Keratinocyte (primary cell): ENCODE results near the gene NLRP3. TPM values are rescaled to one million over a fixed set of nuclear protein-coding genes. Genes with fewer than 3 reads are reported as not detected.

Source experiments
- DNase-seq: peaks from one replicate; pipeline ENCODE4 v3.0.0-alpha.2; 2011; ENCODE audit warnings: low read depth, missing footprints, low spot score
- FAIRE-seq: peaks from 2 replicates; lab custom pipeline; 2011; peaks lifted over from hg19 to GRCh38; lab: Jason Lieb, UNC
- H2AFZ ChIP-seq: 2 replicates; pipeline ENCODE4 v1.6.0; 2012; ENCODE audit warnings: low read length, control low read depth, inconsistent platforms; ENCODE audit not compliant: control insufficient read depth
- H3K27ac ChIP-seq: 2 replicates; pipeline ENCODE4 v1.5.1; 2011; ENCODE audit warnings: low read length; ENCODE audit not compliant: control insufficient read depth, insufficient read depth
- H3K27me3 ChIP-seq: 3 replicates; pipeline ENCODE4 v1.6.0; 2011; ENCODE audit warnings: low read length; ENCODE audit not compliant: control insufficient read depth, insufficient read depth; ENCODE audit errors: extremely low read depth
- H3K36me3 ChIP-seq, 2 experiments: 2 replicates in 1 of 2; 3 replicates in 1 of 2; pipeline ENCODE4 v1.5.1; 2011; ENCODE audit warnings: low read length in 2 of 2, mild to moderate bottlenecking in 1 of 2; ENCODE audit not compliant: control insufficient read depth in 2 of 2, insufficient read depth in 2 of 2; ENCODE audit errors: extremely low read depth in 1 of 2
- H3K4me1 ChIP-seq: 3 replicates; pipeline ENCODE4 v1.5.1; 2011; ENCODE audit warnings: low read length; ENCODE audit not compliant: control insufficient read depth, insufficient read depth; ENCODE audit errors: extremely low read depth
- H3K4me2 ChIP-seq: 3 replicates; pipeline ENCODE4 v1.6.0; 2011; ENCODE audit warnings: low read depth, low read length; ENCODE audit not compliant: control insufficient read depth, insufficient read depth; ENCODE audit errors: extremely low read depth
- H3K4me3 ChIP-seq, 3 experiments: fragments of 200-600 bp in 1 of 3; sonication (generic) in 1 of 3; 2 replicates in 2 of 3; 3 replicates in 1 of 3; pipeline ENCODE4 v1.5.1; 2011 to 2016; ENCODE audit warnings: low read length in 3 of 3, mild to moderate bottlenecking in 3 of 3, control low read depth in 2 of 3, inconsistent platforms in 1 of 3, low read depth in 1 of 3, mixed read lengths in 1 of 3, mixed run types in 1 of 3, moderate library complexity in 1 of 3; ENCODE audit not compliant: control insufficient read depth in 2 of 3, insufficient read depth in 2 of 3; ENCODE audit errors: extremely low read depth in 1 of 3
- H3K79me2 ChIP-seq: 2 replicates; pipeline ENCODE4 v1.6.0; 2012; ENCODE audit warnings: low read length; ENCODE audit not compliant: control insufficient read depth, insufficient read depth
- H3K9ac ChIP-seq: 3 replicates; pipeline ENCODE4 v1.6.0; 2011; ENCODE audit warnings: low read length; ENCODE audit not compliant: control insufficient read depth, insufficient read depth; ENCODE audit errors: extremely low read depth
- H3K9me1 ChIP-seq: 3 replicates; pipeline ENCODE4 v1.6.0; 2011; ENCODE audit warnings: low read length; ENCODE audit not compliant: control insufficient read depth, insufficient read depth; ENCODE audit errors: extremely low read depth
- H3K9me3 ChIP-seq: 2 replicates; pipeline ENCODE4 v1.5.1; 2012; ENCODE audit warnings: low read depth, low read length; ENCODE audit not compliant: control insufficient read depth
- H4K20me1 ChIP-seq: 3 replicates; pipeline ENCODE4 v1.6.0; 2011; ENCODE audit warnings: low read length; ENCODE audit not compliant: control insufficient read depth, insufficient read depth; ENCODE audit errors: extremely low read depth
- EZH2 ChIP-seq: IDR thresholded peaks from one replicate; pipeline ENCODE4 v1.6.1; 2012; ENCODE audit warnings: inconsistent platforms, mild to moderate bottlenecking, low read length, moderate library complexity
- dilution Hi-C: fragments of 300-500 bp; cut with MboI; formaldehyde crosslinking; loops from one replicate; pipeline ENCODE4 v1.7.0; 2020; ENCODE audit warnings: low sequenced_read_pairs; ENCODE audit not compliant: extremely low pct_ligation_motif_present
- polyA plus RNA-seq, 5 experiments: library from polyadenylated mRNA; depleted of rRNA in 3 of 5; stranded (reverse) in 3 of 5; stranded (forward) in 1 of 5; unstranded in 1 of 5; fragments of >200 nt; gene quantifications; 1 replicate in 1 of 5; 2 replicates in 3 of 5; 3 replicates in 1 of 5; pipeline versions ENCODE4 v1.2.1 to v1.2.3, GENCODE V29; 2011 to 2012; ENCODE audit warnings: missing spikeins in 2 of 5, low read depth in 1 of 5, low replicate concordance in 1 of 5
- TF ChIP-seq, protein P1 (sequence below), 3 experiments: IDR thresholded peaks in 1 of 3; conservative IDR thresholded peaks in 1 of 3; optimal IDR thresholded peaks in 1 of 3; 2 replicates in 2 of 3; 3 replicates in 1 of 3; pipeline versions ENCODE3 to v1.5.1; 2011; ENCODE audit warnings: low read length in 3 of 3, mild to moderate bottlenecking in 3 of 3, moderate library complexity in 2 of 3, control low read depth in 1 of 3, inconsistent platforms in 1 of 3; ENCODE audit not compliant: insufficient read depth in 2 of 3; ENCODE audit errors: extremely low read depth in 1 of 3

The NLRP3 gene
- polyA plus RNA-seq, 1 donor (not counting 4 experiments of a cell fraction or from before 2014, with no cell fraction given) = 0.03 TPM

DNA sequence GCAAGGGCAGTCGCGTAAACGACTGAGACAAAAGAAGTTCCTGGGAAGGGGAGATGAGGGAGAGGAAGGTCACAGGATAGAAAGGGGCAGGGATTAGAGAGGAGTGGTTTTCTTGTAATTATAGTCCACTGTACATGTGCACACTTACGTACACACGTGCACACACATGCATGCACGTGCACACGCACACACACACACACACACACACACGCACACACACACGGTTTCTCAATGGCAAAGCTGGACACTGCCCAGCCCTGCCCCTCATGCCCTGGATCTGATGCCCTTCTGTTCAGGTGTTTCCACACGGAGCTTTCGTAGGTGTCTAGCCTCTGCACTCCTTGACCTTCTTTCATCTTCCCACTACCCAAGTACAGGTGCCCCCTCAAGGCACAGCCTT, 38.0 kb downstream of the NLRP3 start:
- no peaks in the 10 kb centered on the region for H4K20me1 ChIP-seq
- H2AFZ ChIP-seq = no peak overlapping the region
- no peak for DNase-seq
- H3K4me1 ChIP-seq = no peaks in the 10 kb centered on the region
- H3K4me2 ChIP-seq = no peak overlapping the region
- dilution Hi-C loops = no loop called here
- no peaks in the 10 kb centered on the region for H3K79me2 ChIP-seq
- H3K9ac ChIP-seq = no peak overlapping the region
- TF ChIP-seq, protein P1, sequence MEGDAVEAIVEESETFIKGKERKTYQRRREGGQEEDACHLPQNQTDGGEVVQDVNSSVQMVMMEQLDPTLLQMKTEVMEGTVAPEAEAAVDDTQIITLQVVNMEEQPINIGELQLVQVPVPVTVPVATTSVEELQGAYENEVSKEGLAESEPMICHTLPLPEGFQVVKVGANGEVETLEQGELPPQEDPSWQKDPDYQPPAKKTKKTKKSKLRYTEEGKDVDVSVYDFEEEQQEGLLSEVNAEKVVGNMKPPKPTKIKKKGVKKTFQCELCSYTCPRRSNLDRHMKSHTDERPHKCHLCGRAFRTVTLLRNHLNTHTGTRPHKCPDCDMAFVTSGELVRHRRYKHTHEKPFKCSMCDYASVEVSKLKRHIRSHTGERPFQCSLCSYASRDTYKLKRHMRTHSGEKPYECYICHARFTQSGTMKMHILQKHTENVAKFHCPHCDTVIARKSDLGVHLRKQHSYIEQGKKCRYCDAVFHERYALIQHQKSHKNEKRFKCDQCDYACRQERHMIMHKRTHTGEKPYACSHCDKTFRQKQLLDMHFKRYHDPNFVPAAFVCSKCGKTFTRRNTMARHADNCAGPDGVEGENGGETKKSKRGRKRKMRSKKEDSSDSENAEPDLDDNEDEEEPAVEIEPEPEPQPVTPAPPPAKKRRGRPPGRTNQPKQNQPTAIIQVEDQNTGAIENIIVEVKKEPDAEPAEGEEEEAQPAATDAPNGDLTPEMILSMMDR (optimal IDR thresholded peaks at IDR 0.05 in 1 of 3, IDR thresholded peaks at IDR 0.05 in 1 of 3, conservative IDR thresholded peaks at IDR 0.05 in 1 of 3; ENCODE audit: extremely low read depth in 1 of 3, insufficient read depth in 2 of 3, low read length in 3 of 3) = no peak
- TF ChIP-seq EZH2 = no peak
- H3K36me3 ChIP-seq = no peaks in the 10 kb centered on the region
- H3K27me3 ChIP-seq = no peaks in the 10 kb centered on the region
- FAIRE-seq = no peak
- H3K4me3 ChIP-seq = no peak overlapping the region
- H3K9me3 ChIP-seq = peaks cover 9% of the 10 kb centered on the region
- no peaks in the 10 kb centered on the region for H3K9me1 ChIP-seq
- H3K27ac ChIP-seq = no peak overlapping the region

DNA sequence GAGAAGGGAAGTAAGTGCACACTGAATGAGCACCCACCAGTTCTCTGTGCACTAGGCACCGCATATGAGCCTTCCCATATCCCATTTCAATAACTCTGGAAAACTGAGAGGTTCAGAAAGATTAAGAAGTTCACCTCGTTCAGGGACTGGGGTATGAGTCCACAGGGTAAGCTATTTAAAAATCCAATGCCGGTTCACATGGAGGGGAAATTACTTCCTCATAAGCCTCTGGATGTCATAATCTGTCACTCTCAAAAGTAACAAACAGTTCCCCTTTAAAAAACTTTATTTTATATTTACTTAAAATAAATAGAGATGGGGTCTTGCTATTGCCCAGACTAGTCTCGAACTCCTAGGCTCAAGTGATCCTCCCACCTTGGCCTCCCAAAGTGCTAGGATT, 40.0 kb downstream of the NLRP3 start:
- no peaks in the 10 kb centered on the region for H3K9me1 ChIP-seq
- H3K4me3 ChIP-seq = no peak overlapping the region
- no peak overlapping the region for H2AFZ ChIP-seq
- H3K27ac ChIP-seq = no peak overlapping the region
- no peak for DNase-seq
- no peaks in the 10 kb centered on the region for H3K27me3 ChIP-seq
- dilution Hi-C loops = no loop called here
- FAIRE-seq = no peak
- H4K20me1 ChIP-seq = no peaks in the 10 kb centered on the region
- H3K4me2 ChIP-seq = no peak overlapping the region
- H3K9ac ChIP-seq = no peak overlapping the region
- H3K36me3 ChIP-seq = no peaks in the 10 kb centered on the region
- no peaks in the 10 kb centered on the region for H3K4me1 ChIP-seq
- H3K79me2 ChIP-seq = no peaks in the 10 kb centered on the region
- TF ChIP-seq, protein P1 (optimal IDR thresholded peaks at IDR 0.05 in 1 of 3, IDR thresholded peaks at IDR 0.05 in 1 of 3, conservative IDR thresholded peaks at IDR 0.05 in 1 of 3; ENCODE audit: extremely low read depth in 1 of 3, insufficient read depth in 2 of 3, low read length in 3 of 3) = no peak
- no peak for TF ChIP-seq EZH2
- peaks cover 9% of the 10 kb centered on the region for H3K9me3 ChIP-seq
